Gastrocnemius medialis (tissue), 4 donors: ENCODE data around the gene GBX1.

Experiments used
- POLR2A ChIP-seq, 2 donors: fragments of 450-650 bp; IDR thresholded peaks; one replicate each; pipeline ENCODE4 v1.6.1; 2017; ENCODE audit warnings: antibody characterized with exemption in 2 of 2, mild to moderate bottlenecking in 2 of 2, moderate library complexity in 2 of 2
- TF ChIP-seq, protein P1 (sequence below), 5 experiments: fragments of 450-650 bp in 3 of 5; fragments of 200-600 bp in 2 of 5; sonication (generic) in 2 of 5; IDR thresholded peaks in 4 of 5; conservative IDR thresholded peaks in 1 of 5; 1 replicate in 4 of 5; 2 replicates in 1 of 5; pipeline ENCODE4 v1.5.1; 2016 to 2019; ENCODE audit warnings: antibody characterized with exemption in 5 of 5, mild to moderate bottlenecking in 3 of 5, moderate library complexity in 3 of 5

DNA sequence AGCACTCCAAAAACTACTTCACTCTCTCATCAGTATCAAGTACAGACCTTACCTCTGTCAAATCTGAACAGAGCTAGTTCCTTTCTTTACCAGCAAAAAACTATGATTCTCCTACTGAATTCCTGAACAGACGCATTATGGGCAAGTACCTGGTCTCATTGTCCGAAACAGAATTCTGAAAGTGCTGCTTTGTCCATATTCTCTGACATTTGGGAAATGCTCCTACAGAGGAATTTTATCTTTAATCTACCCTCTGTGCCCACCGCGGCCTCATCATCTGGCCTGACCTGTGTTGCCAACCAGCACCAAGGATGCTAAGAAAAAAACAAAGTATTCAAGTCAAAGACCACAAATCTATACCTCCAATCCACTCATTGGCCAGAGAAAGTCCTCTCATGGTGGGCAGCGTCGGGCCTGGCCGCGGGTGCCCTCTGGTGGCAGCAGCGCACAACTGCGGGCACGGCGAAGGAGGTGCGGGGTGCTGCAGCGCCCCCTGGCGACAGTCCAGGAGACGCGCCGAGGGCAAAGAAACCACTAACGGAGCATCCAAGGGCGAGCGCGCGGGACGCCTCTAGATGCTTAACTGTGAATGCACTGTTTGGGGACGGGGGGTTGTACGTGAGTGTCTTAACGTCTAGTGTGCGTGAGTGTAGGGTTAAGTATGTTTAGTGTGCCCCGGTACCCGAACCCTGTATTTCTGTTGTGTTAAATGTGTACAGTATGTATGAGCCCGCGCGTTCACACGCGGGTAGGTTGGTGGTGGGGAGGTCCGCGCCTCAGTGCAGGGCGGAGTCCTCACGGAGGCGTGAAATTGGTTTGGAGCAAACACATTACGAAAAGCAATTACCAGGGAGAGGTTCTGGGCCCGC is 5.0 kb upstream of the GBX1 start:
- TF ChIP-seq, protein P1, sequence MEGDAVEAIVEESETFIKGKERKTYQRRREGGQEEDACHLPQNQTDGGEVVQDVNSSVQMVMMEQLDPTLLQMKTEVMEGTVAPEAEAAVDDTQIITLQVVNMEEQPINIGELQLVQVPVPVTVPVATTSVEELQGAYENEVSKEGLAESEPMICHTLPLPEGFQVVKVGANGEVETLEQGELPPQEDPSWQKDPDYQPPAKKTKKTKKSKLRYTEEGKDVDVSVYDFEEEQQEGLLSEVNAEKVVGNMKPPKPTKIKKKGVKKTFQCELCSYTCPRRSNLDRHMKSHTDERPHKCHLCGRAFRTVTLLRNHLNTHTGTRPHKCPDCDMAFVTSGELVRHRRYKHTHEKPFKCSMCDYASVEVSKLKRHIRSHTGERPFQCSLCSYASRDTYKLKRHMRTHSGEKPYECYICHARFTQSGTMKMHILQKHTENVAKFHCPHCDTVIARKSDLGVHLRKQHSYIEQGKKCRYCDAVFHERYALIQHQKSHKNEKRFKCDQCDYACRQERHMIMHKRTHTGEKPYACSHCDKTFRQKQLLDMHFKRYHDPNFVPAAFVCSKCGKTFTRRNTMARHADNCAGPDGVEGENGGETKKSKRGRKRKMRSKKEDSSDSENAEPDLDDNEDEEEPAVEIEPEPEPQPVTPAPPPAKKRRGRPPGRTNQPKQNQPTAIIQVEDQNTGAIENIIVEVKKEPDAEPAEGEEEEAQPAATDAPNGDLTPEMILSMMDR (IDR thresholded peaks at IDR 0.05 in 4 of 5, conservative IDR thresholded peaks at IDR 0.05 in 1 of 5) = peak; percentile 99 to 100 (median 100)
- TF ChIP-seq POLR2A (IDR thresholded peaks at IDR 0.05) = no peak
